ENCODE results near the gene TRPM4. TPM values are rescaled to one million over a fixed set of nuclear protein-coding genes. Genes with fewer than 3 reads are reported as not detected.

The TRPM4 gene
- total and polyA plus RNA-seq, 2 of the 13 experiments (the other 11 are each of a cell fraction or from before 2014, with no cell fraction given): 1.9 to 4.3 TPM

- TF ChIP-seq NCOA2 (CRISPR knock-in tag; IDR thresholded peaks at IDR 0.05) (peak; percentile 41; the same call in 1 of the 2 replicates), ZNF232 (CRISPR knock-in tag; IDR thresholded peaks at IDR 0.05; ENCODE audit: borderline replicate concordance) (0 out of 2 replicates have a peak, but pooled peaks have one; percentile 66), ZNF501 (CRISPR knock-in tag; IDR thresholded peaks at IDR 0.05) (peak; percentile 71), MAF1 (CRISPR knock-in tag; IDR thresholded peaks at IDR 0.05; ENCODE audit: borderline replicate concordance) (0 out of 2 replicates have a peak, but pooled peaks have one; percentile 78), ZNF432 (CRISPR knock-in tag; IDR thresholded peaks at IDR 0.05; ENCODE audit: borderline replicate concordance) (no peak), REXO4 (CRISPR knock-in tag; IDR thresholded peaks at IDR 0.05; ENCODE audit: borderline replicate concordance) (0 out of 2 replicates have a peak, but pooled peaks have one; percentile 22), ZNF441 (CRISPR knock-in tag; IDR thresholded peaks at IDR 0.05; ENCODE audit: borderline replicate concordance) (peak; percentile 60; the same call in 1 of the 2 replicates), ZNF784 (CRISPR knock-in tag; IDR thresholded peaks at IDR 0.05; ENCODE audit: borderline replicate concordance) (peak; percentile 44; the same call in 1 of the 2 replicates), ZNF264 (CRISPR knock-in tag; IDR thresholded peaks at IDR 0.05) (0 out of 2 replicates have a peak, but pooled peaks have one; percentile 32), MAFG (CRISPR knock-in tag; IDR thresholded peaks at IDR 0.05) (0 out of 2 replicates have a peak, but pooled peaks have one; percentile 45), ZSCAN9 (CRISPR knock-in tag; IDR thresholded peaks at IDR 0.05; ENCODE audit: borderline replicate concordance) (0 out of 2 replicates have a peak, but pooled peaks have one; percentile 67), MXD1 (CRISPR knock-in tag; IDR thresholded peaks at IDR 0.05) (peak; percentile 79; the same call in 1 of the 2 replicates), ZNF691 (CRISPR knock-in tag; IDR thresholded peaks at IDR 0.05; ENCODE audit: borderline replicate concordance, low read depth) (peak; percentile 51; the same call in 1 of the 2 replicates), HOXD1 (CRISPR knock-in tag; IDR thresholded peaks at IDR 0.05) (peak; percentile 80; the same call in 1 of the 2 replicates), ZNF451 (CRISPR knock-in tag; IDR thresholded peaks at IDR 0.05) (no peak; the same call in 1 of the 2 replicates), EZH2 (conservative IDR thresholded peaks at IDR 0.05; ENCODE audit: low read depth, low read length) (no peak), SALL2 (CRISPR knock-in tag; IDR thresholded peaks at IDR 0.05) (no peak; the same call in none of the 2 replicates), ZNF207 (IDR thresholded peaks at IDR 0.05; ENCODE audit: borderline replicate concordance) (no peak), IRF9 (CRISPR knock-in tag; IDR thresholded peaks at IDR 0.05; ENCODE audit: borderline replicate concordance) (peak; percentile 83), ZFP36L1 (CRISPR knock-in tag; IDR thresholded peaks at IDR 0.05) (0 out of 2 replicates have a peak, but pooled peaks have one; percentile 76), MBD4 (IDR thresholded peaks at IDR 0.05; ENCODE audit: borderline replicate concordance, low read length) (no peak)
Observed at GRCh38 chr19:49119411-49120324, 37.9 kb upstream of the TRPM4 start, which contains the start of gene PPFIA3 (continued).

All from HepG2 (cell line).